ENCODE results near the gene RBM23. TPM values are rescaled to one million over a fixed set of nuclear protein-coding genes. Genes with fewer than 3 reads are reported as not detected.
"Not testable (repeated sequence)": the region's sequence is repeated elsewhere in the genome, so short reads cannot be mapped to it uniquely, and the experiment has no call there.

RBM23 gene
- total and polyA plus RNA-seq, 4 donors, result 27.7 to 104 (median 71.7) TPM

DNA sequence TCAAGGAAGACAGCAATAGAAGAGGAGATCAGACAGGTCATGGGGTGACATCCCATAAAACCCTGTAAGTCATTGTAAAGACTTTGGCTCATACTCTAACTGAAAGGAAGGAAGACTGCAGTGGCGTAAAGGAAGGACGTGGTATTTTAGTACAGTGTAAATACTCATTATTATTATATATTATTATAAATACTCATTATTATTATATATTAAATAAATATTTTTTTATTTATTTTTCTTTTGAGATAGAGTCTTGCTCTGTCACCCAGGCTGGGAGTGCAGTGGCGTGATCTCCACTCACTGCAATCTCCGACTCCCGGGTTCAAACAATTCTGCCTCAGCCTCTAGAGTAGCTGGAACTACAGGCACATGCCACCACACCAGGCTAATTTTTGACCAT, 62.5 kb downstream of the RBM23 start:
- TF ChIP-seq, protein P1, sequence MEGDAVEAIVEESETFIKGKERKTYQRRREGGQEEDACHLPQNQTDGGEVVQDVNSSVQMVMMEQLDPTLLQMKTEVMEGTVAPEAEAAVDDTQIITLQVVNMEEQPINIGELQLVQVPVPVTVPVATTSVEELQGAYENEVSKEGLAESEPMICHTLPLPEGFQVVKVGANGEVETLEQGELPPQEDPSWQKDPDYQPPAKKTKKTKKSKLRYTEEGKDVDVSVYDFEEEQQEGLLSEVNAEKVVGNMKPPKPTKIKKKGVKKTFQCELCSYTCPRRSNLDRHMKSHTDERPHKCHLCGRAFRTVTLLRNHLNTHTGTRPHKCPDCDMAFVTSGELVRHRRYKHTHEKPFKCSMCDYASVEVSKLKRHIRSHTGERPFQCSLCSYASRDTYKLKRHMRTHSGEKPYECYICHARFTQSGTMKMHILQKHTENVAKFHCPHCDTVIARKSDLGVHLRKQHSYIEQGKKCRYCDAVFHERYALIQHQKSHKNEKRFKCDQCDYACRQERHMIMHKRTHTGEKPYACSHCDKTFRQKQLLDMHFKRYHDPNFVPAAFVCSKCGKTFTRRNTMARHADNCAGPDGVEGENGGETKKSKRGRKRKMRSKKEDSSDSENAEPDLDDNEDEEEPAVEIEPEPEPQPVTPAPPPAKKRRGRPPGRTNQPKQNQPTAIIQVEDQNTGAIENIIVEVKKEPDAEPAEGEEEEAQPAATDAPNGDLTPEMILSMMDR (IDR thresholded peaks at IDR 0.05; ENCODE audit: control extremely low read depth, extremely low read depth), result no peak
- H3K9me3 ChIP-seq (ENCODE audit: control insufficient read depth in 4 of 4, insufficient read depth in 3 of 4, low read length in 3 of 4), result peaks cover 0 to 3% (median 0%) of the 10 kb centered on the region in 4 donors
- WGBS, 2 donors, result 88 to 90% methylated on average over 5 of the region's 5 CpGs
- no peak overlapping the region for H3K27ac ChIP-seq (ENCODE audit: low read depth in 1 of 2, low read length in 1 of 2)
- H3K4me3 ChIP-seq, result no peak overlapping the region
- DNase-seq (no peak), ATAC-seq (ENCODE audit: insufficient read depth, low FRiP score) (no peak)
- H3K36me3 ChIP-seq (ENCODE audit: control insufficient read depth in 4 of 4, insufficient read depth in 4 of 4, low read length in 4 of 4), result no peaks in the 10 kb centered on the region
- no peaks in the 10 kb centered on the region for H3K27me3 ChIP-seq (ENCODE audit: control insufficient read depth in 3 of 3, insufficient read depth in 3 of 3, low read length in 2 of 3)
- peaks cover 2 to 15% (median 7%) of the 10 kb centered on the region in 5 donors for H3K4me1 ChIP-seq (ENCODE audit: control insufficient read depth in 5 of 5, insufficient read depth in 5 of 5, low read length in 5 of 5)
- no peak overlapping the region for H3K9ac ChIP-seq (ENCODE audit: insufficient read depth in 1 of 2, low read length in 2 of 2)

DNA sequence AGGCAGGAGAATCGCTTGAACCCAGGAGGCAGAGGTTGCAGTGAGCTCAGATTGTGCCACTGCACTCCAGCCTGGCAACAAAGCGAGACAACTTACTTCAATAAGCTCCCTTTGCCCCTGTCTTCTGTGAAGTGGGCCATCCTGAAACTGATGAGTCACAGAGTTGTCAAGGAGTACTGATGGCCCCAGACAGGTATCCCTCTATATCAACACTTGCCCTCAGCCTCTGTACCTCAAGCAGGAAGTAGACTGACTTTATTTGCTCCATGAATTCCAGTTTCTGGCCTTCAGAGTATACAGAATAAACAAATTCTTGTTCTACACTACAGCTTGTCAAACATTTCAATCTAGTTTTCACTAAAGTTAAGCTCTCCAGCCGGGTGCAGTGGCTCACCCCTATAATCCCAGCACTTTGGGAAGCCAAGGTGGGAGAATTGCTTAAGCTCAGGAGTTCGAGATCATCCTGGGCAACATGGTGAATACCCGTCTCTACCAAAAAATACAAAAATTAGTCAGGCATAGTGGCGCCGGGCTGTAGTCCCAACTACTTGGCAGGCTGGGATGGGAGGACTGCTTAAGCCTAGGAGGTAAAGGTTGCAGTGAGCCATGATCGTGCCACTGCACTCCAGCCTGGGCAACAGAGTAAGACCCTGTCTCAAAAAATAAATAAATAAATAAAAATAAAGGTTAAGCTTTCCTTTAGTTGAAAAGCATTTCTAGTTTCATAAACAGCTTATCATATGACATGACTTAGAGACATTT, 63.8 kb downstream of the RBM23 start:
- TF ChIP-seq, protein P1 (IDR thresholded peaks at IDR 0.05; ENCODE audit: control extremely low read depth, extremely low read depth), result no peak
- DNase-seq, result no peak
- H3K4me3 ChIP-seq, result no peak overlapping the region
- peaks cover 5 to 27% (median 16%) of the 10 kb centered on the region in 5 donors for H3K4me1 ChIP-seq (ENCODE audit: control insufficient read depth in 5 of 5, insufficient read depth in 5 of 5, low read length in 5 of 5)
- no peaks in the 10 kb centered on the region for H3K27me3 ChIP-seq (ENCODE audit: control insufficient read depth in 3 of 3, insufficient read depth in 3 of 3, low read length in 2 of 3)
- no peaks in the 10 kb centered on the region for H3K36me3 ChIP-seq (ENCODE audit: control insufficient read depth in 4 of 4, insufficient read depth in 4 of 4, low read length in 4 of 4)
- 87 to 92% methylated on average over 8 of the region's 8 CpGs for WGBS, 2 donors
- no peak for ATAC-seq (ENCODE audit: insufficient read depth, low FRiP score)
- peaks cover 0 to 3% (median 0%) of the 10 kb centered on the region in 4 donors for H3K9me3 ChIP-seq (ENCODE audit: control insufficient read depth in 4 of 4, insufficient read depth in 3 of 4, low read length in 3 of 4)
- H3K9ac ChIP-seq (ENCODE audit: insufficient read depth in 1 of 2, low read length in 2 of 2), result no peak overlapping the region
- H3K27ac ChIP-seq (ENCODE audit: low read depth in 1 of 2, low read length in 1 of 2), result no peak overlapping the region

DNA sequence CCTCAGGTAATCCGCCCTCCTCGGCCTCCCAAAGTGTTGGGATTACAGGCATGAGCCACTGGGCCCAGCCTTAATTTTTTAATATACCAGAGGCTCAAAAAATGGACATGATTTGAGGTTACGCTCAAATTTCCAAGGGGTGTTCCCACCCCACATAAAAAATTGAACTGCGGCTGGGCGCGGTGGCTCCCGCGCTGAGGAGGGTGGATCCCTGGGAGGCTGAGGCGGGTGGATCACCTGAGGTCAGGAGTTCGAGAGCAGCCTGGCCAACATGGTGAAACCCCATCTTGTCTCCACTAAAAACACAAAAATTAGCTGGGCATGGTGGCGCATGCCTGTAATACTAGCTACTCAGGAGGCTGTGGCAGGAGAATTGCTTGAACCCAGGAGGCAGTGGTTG, 64.7 kb downstream of the RBM23 start:
- DNase-seq; H3K27ac ChIP-seq (ENCODE audit: low read depth in 1 of 2, low read length in 1 of 2); H3K36me3 ChIP-seq (ENCODE audit: control insufficient read depth in 4 of 4, insufficient read depth in 4 of 4, low read length in 4 of 4); H3K27me3 ChIP-seq (ENCODE audit: control insufficient read depth in 3 of 3, insufficient read depth in 3 of 3, low read length in 2 of 3); H3K9me3 ChIP-seq (ENCODE audit: control insufficient read depth in 4 of 4, insufficient read depth in 3 of 4, low read length in 3 of 4); ATAC-seq (ENCODE audit: insufficient read depth, low FRiP score); H3K4me3 ChIP-seq; H3K9ac ChIP-seq (ENCODE audit: insufficient read depth in 1 of 2, low read length in 2 of 2): not testable (repeated sequence)
- H3K4me1 ChIP-seq (ENCODE audit: control insufficient read depth in 5 of 5, insufficient read depth in 5 of 5, low read length in 5 of 5), result peaks cover 5 to 36% (median 21%) of the 10 kb centered on the region in 5 donors
- 97 to 98% methylated on average over 11 of the region's 11 CpGs for WGBS, 2 donors

GRCh38 chr14:22852940-22853767, 65.8 kb downstream of the RBM23 start:
- peak; percentile 68 for ATAC-seq (ENCODE audit: insufficient read depth, low FRiP score)
- H3K4me3 ChIP-seq, result no peak overlapping the region
- H3K27me3 ChIP-seq (ENCODE audit: control insufficient read depth in 3 of 3, insufficient read depth in 3 of 3, low read length in 2 of 3), result no peaks in the 10 kb centered on the region
- peak; percentile 93 to 95 (median 94) for DNase-seq
- H3K36me3 ChIP-seq (ENCODE audit: control insufficient read depth in 4 of 4, insufficient read depth in 4 of 4, low read length in 4 of 4), result no peaks in the 10 kb centered on the region
- H3K9ac ChIP-seq (ENCODE audit: insufficient read depth in 1 of 2, low read length in 2 of 2), result peak overlapping the region in 1 of 2 donors; percentile 62
- WGBS, 2 donors, result 2% methylated on average over 19 to 20 of the region's 20 CpGs
- peak overlapping the region in 1 of 2 donors; percentile 52 for H3K27ac ChIP-seq (ENCODE audit: low read depth in 1 of 2, low read length in 1 of 2)
- TF ChIP-seq, protein P1 (IDR thresholded peaks at IDR 0.05; ENCODE audit: control extremely low read depth, extremely low read depth), result peak; percentile 97
- H3K9me3 ChIP-seq (ENCODE audit: control insufficient read depth in 4 of 4, insufficient read depth in 3 of 4, low read length in 3 of 4), result peaks cover 0 to 3% (median 0%) of the 10 kb centered on the region in 4 donors
- peaks cover 5 to 47% (median 22%) of the 10 kb centered on the region in 5 donors for H3K4me1 ChIP-seq (ENCODE audit: control insufficient read depth in 5 of 5, insufficient read depth in 5 of 5, low read length in 5 of 5)
